HEK293 (cell line): ENCODE results near the gene ADIPOR2.

Experiments
- CTCF ChIA-PET: fragments of 350-600 bp; formaldehyde crosslinking; extraction: SDS; loops from one replicate; lab custom pipeline; 2021; ENCODE audit warnings: antibody characterized with exemption; lab: Yijun Ruan, JAX
- POLR2A ChIA-PET: fragments of 300-600 bp; formaldehyde crosslinking; extraction: SDS; loops from one replicate; lab custom pipeline; 2020; ENCODE audit warnings: antibody characterized with exemption, inconsistent platforms; lab: Yijun Ruan, JAX
- H3K27ac ChIP-seq: fragments of 200-500 bp; sonication (Bioruptor generic); 2 replicates; pipeline ENCODE4 v1.5.1; 2014; ENCODE audit warnings: low read depth, low read length, control low read depth, inconsistent platforms; ENCODE audit errors: extremely low read depth
- H3K36me3 ChIP-seq, 2 experiments: fragments of 200-500 bp in 1 of 2; sonication (Bioruptor generic) in 1 of 2; 1 replicate in 1 of 2; 2 replicates in 1 of 2; pipeline ENCODE4 v1.5.1; 2014 to 2017; ENCODE audit warnings: inconsistent platforms in 2 of 2, low read length in 2 of 2; ENCODE audit not compliant: control insufficient read depth in 2 of 2, insufficient read depth in 1 of 2
- H3K4me1 ChIP-seq: fragments of 200-500 bp; sonication (Bioruptor generic); 2 replicates; pipeline ENCODE4 v1.5.1; 2014; ENCODE audit warnings: mild to moderate bottlenecking, low read length, inconsistent platforms; ENCODE audit not compliant: control insufficient read depth, insufficient read depth
- H3K4me3 ChIP-seq: 2 replicates; pipeline ENCODE4 v1.5.1; 2011; ENCODE audit warnings: low read depth, mild to moderate bottlenecking, control low read depth, low read length, moderate library complexity
- H3K9me3 ChIP-seq: fragments of 200-500 bp; sonication (Bioruptor generic); 2 replicates; pipeline ENCODE4 v1.5.1; 2014; ENCODE audit warnings: low read depth, low read length, inconsistent platforms; ENCODE audit not compliant: control insufficient read depth, insufficient read depth
- EGR2 ChIP-seq: fragments of 450-650 bp; formaldehyde crosslinking; IDR thresholded peaks from 2 replicates; pipeline ENCODE4 v1.5.1; 2016; ENCODE audit warnings: low read depth, missing biosample characterization, missing genetic modification characterization
- GLIS1 ChIP-seq: fragments of 450-650 bp; formaldehyde crosslinking; IDR thresholded peaks from 2 replicates; pipeline ENCODE4 v1.5.1; 2016; ENCODE audit warnings: missing biosample characterization, missing genetic modification characterization
- MZF1 ChIP-seq: fragments of 450-650 bp; formaldehyde crosslinking; IDR thresholded peaks from 2 replicates; pipeline ENCODE4 v1.5.1; 2017; ENCODE audit warnings: missing biosample characterization, missing genetic modification characterization, borderline replicate concordance
- ZBTB44 ChIP-seq: fragments of 450-650 bp; IDR thresholded peaks from 2 replicates; pipeline ENCODE4 v1.5.1; 2018; ENCODE audit warnings: missing biosample characterization, mild to moderate bottlenecking, missing genetic modification characterization
- ZIC2 ChIP-seq: fragments of 450-650 bp; formaldehyde crosslinking; IDR thresholded peaks from 2 replicates; pipeline ENCODE4 v1.5.1; 2016; ENCODE audit warnings: missing biosample characterization, missing genetic modification characterization
- ZNF133 ChIP-seq: fragments of 450-650 bp; formaldehyde crosslinking; IDR thresholded peaks from 2 replicates; pipeline ENCODE4 v1.5.1; 2016; ENCODE audit warnings: missing biosample characterization, missing genetic modification characterization
- ZNF202 ChIP-seq: fragments of 450-650 bp; formaldehyde crosslinking; IDR thresholded peaks from 2 replicates; pipeline ENCODE4 v1.5.1; 2016; ENCODE audit warnings: missing biosample characterization, missing genetic modification characterization, borderline replicate concordance
- ZNF221 ChIP-seq: fragments of 450-650 bp; formaldehyde crosslinking; IDR thresholded peaks from 2 replicates; pipeline ENCODE4 v1.5.1; 2017; ENCODE audit warnings: missing biosample characterization, missing genetic modification characterization, borderline replicate concordance
- ZNF521 ChIP-seq: fragments of 450-650 bp; formaldehyde crosslinking; IDR thresholded peaks from 2 replicates; pipeline ENCODE4 v1.5.1; 2017; ENCODE audit warnings: missing biosample characterization, mild to moderate bottlenecking, missing genetic modification characterization
- ZNF623 ChIP-seq: fragments of 450-650 bp; formaldehyde crosslinking; IDR thresholded peaks from 2 replicates; pipeline ENCODE4 v1.5.1; 2016; ENCODE audit warnings: missing biosample characterization, missing genetic modification characterization
- ZNF692 ChIP-seq: fragments of 450-650 bp; formaldehyde crosslinking; IDR thresholded peaks from 2 replicates; pipeline ENCODE4 v1.5.1; 2016; ENCODE audit warnings: missing biosample characterization, missing genetic modification characterization
- ZNF768 ChIP-seq: fragments of 450-650 bp; formaldehyde crosslinking; IDR thresholded peaks from 2 replicates; pipeline ENCODE4 v1.5.1; 2018; ENCODE audit warnings: missing biosample characterization, mild to moderate bottlenecking, missing genetic modification characterization
- ZNF785 ChIP-seq: fragments of 450-650 bp; formaldehyde crosslinking; IDR thresholded peaks from 2 replicates; pipeline ENCODE4 v1.5.1; 2016; ENCODE audit warnings: missing biosample characterization, missing genetic modification characterization
- ZNF830 ChIP-seq: fragments of 450-650 bp; IDR thresholded peaks from 2 replicates; pipeline ENCODE4 v1.5.0; 2018; ENCODE audit warnings: missing biosample characterization, missing genetic modification characterization, low read depth, mild to moderate bottlenecking, moderate library complexity

The ADIPOR2 gene

GRCh38 chr12:1834186-1834925 lies 143.5 kb downstream of the ADIPOR2 start:
- no peak overlapping the region for H3K27ac ChIP-seq
- TF ChIP-seq ZNF785 (tag by site-specific recombination) (no peak), ZNF830 (tag by site-specific recombination) (no peak), ZBTB44 (no peak)
- H3K9me3 ChIP-seq: no peaks in the 10 kb centered on the region
- H3K4me3 ChIP-seq: no peak overlapping the region
- ChIA-PET POLR2A (no interaction called here), CTCF (interaction anchor here (0.6 kb wide), 1 partner anchor 39 kb away, joined by 3 read pairs; no protein-coding TSS in a partner anchor)
- no peaks in the 10 kb centered on the region for H3K4me1 ChIP-seq
- no peaks in the 10 kb centered on the region for H3K36me3 ChIP-seq

- H3K9me3 ChIP-seq: no peaks in the 10 kb centered on the region
- H3K4me1 ChIP-seq: no peaks in the 10 kb centered on the region
- no peak overlapping the region for H3K4me3 ChIP-seq
- ChIA-PET CTCF (interaction anchor here (0.6 kb wide), 1 partner anchor 40 kb away, joined by 3 read pairs; no protein-coding TSS in a partner anchor), POLR2A (no interaction called here)
- TF ChIP-seq ZBTB44 (no peak), GLIS1 (peak; percentile 57; the same call in 1 of the 2 replicates), ZIC2 (tag by site-specific recombination) (peak; percentile 70)
- no peak overlapping the region for H3K27ac ChIP-seq
- H3K36me3 ChIP-seq: no peaks in the 10 kb centered on the region
These were observed 144.6 kb downstream of the ADIPOR2 start for GRCh38 chr12:1835211-1836131.

- no peaks in the 10 kb centered on the region for H3K36me3 ChIP-seq
- no peaks in the 10 kb centered on the region for H3K9me3 ChIP-seq
- POLR2A ChIA-PET: no interaction called here
- H3K4me1 ChIP-seq: no peaks in the 10 kb centered on the region
- H3K4me3 ChIP-seq: no peak overlapping the region
- no peak for TF ChIP-seq ZNF692 (tag by site-specific recombination)
- 0 out of 2 replicates have a peak, but pooled peaks have one; percentile 4 for TF ChIP-seq EGR2 (tag by site-specific recombination)
- CTCF ChIA-PET: no interaction called here
- H3K27ac ChIP-seq: no peak overlapping the region
These were observed 145.5 kb downstream of the ADIPOR2 start for GRCh38 chr12:1836241-1836803.

GRCh38 chr12:1836854-1837421 lies 146.1 kb downstream of the ADIPOR2 start:
- no peak overlapping the region for H3K4me3 ChIP-seq
- H3K36me3 ChIP-seq: no peaks in the 10 kb centered on the region
- ChIA-PET POLR2A (no interaction called here), CTCF (interaction anchor here (0.6 kb wide), 1 partner anchor 1289 kb away, joined by 4 read pairs; no protein-coding TSS in a partner anchor)
- no peaks in the 10 kb centered on the region for H3K9me3 ChIP-seq
- no peaks in the 10 kb centered on the region for H3K4me1 ChIP-seq
- no peak overlapping the region for H3K27ac ChIP-seq
- TF ChIP-seq ZNF521 (no peak), ZNF768 (tag by site-specific recombination) (no peak), ZNF133 (tag by site-specific recombination) (no peak), ZNF202 (no peak), GLIS1 (0 out of 2 replicates have a peak, but pooled peaks have one; percentile 13), ZNF692 (tag by site-specific recombination) (0 out of 2 replicates have a peak, but pooled peaks have one; percentile 24), ZNF221 (tag by site-specific recombination) (no peak), MZF1 (no peak), ZNF623 (no peak)
